Astrocyte of the spinal cord (primary cell): ENCODE measurements around the gene SLC25A36.
"Not testable (repeated sequence)": the region's sequence is repeated elsewhere in the genome, so short reads cannot be mapped to it uniquely, and the experiment has no call there.

Source experiments
- DNase-seq: peaks from one replicate; pipeline ENCODE4 v3.0.0; 2011; ENCODE audit warnings: low read depth, low spot score
- H3K4me3 ChIP-seq: 2 replicates; pipeline ENCODE4 v1.5.1; 2011; ENCODE audit warnings: low read depth, mild to moderate bottlenecking, low read length, moderate library complexity
- CTCF ChIP-seq: IDR thresholded peaks from 2 replicates; pipeline ENCODE4 v1.5.1; 2012; ENCODE audit warnings: low read depth, mild to moderate bottlenecking, low read length, inconsistent platforms
- in situ Hi-C: cut with HindIII; loops from 2 replicates; pipeline ENCODE4 v1.10.0; 2017; ENCODE audit warnings: low sequenced_read_pairs

Gene SLC25A36

GRCh38 chr3:140929446-140929845, 12.2 kb upstream of the SLC25A36 start:
- no peak overlapping the region for H3K4me3 ChIP-seq
- in situ Hi-C loops, result no loop called here
- no peak for TF ChIP-seq CTCF
- DNase-seq, result no peak

DNA sequence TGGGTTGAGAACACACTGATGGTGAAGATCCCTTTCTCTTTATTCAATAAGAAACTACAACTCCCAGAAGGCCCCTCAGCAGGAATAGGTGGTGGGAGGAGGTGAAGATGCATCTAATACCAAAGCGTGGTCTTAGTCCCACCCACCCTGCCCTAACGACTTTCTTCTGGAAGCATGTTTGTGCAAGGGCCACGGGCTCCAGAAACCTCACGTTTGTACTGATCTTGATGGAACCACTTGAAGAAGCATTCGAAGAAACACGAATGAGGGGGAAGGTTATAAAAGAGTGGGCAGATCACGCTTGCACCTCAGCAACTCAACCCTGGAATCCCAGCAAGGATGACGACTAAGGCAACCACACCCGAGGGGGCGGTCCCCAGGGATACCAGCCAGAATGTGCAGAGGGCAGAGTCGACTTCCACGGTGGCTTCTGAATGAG, 10.6 kb upstream of the SLC25A36 start:
- H3K4me3 ChIP-seq, result no peak overlapping the region
- DNase-seq, result no peak
- no peak for TF ChIP-seq CTCF
- in situ Hi-C loops, result no loop called here

GRCh38 chr3:140931801-140932200, 9.8 kb upstream of the SLC25A36 start:
- no peak overlapping the region for H3K4me3 ChIP-seq
- no peak for TF ChIP-seq CTCF
- in situ Hi-C loops, result no loop called here
- DNase-seq, result no peak

- in situ Hi-C loops, result no loop called here
- H3K4me3 ChIP-seq, result no peak overlapping the region
- no peak for DNase-seq
- TF ChIP-seq CTCF, result no peak
Measured at GRCh38 chr3:140933109-140933508, 8.5 kb upstream of the SLC25A36 start.

DNA sequence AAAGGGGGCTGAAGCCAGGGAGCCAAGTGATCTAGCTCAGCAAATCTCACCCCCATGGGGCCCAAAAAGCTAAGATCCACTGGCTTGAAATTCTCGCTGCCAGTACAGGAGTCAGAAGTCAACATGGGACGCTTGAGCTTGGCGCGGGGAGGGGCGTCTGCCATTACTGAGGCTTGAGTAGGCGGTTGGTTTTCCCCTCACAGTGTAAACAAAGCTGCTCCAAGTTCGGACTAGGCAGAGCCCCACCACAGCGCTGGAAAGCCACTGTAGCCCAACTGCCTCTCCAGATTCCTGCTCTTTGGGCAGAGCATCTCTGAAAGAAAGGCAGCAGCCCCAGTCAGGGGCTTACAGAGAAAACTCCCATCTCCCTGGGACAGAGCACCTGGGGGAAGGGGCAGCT, 8.1 kb upstream of the SLC25A36 start:
- DNase-seq, result no peak
- in situ Hi-C loops, result no loop called here
- no peak overlapping the region for H3K4me3 ChIP-seq
- TF ChIP-seq CTCF, result no peak

GRCh38 chr3:140939305-140939704, 2.3 kb upstream of the SLC25A36 start:
- DNase-seq, result not testable (repeated sequence)

GRCh38 chr3:140941090-140941433, 574 bp upstream of the SLC25A36 start:
- TF ChIP-seq CTCF, result no peak
- in situ Hi-C loops, result no loop called here
- DNase-seq, result no peak
- peak overlapping the region; percentile 92 for H3K4me3 ChIP-seq

More at GRCh38 chr3:140939305-140939704, 2.3 kb upstream of the SLC25A36 start:
- H3K4me3 ChIP-seq, in situ Hi-C loops: not testable (repeated sequence)
